Measurements from ENCODE around the gene IQCF2.
"Not testable (repeated sequence)": the region's sequence is repeated elsewhere in the genome, so short reads cannot be mapped to it uniquely, and the experiment has no call there.

IQCF2 gene

GRCh38 chr3:51836606-51837005 lies 24.8 kb upstream of the IQCF2 start:
- H3K27me3 ChIP-seq (ENCODE audit: insufficient read depth, low read depth, severe bottlenecking), result no peaks in the 10 kb centered on the region
- no peak overlapping the region for H3K4me3 ChIP-seq (ENCODE audit: low read depth, low read length)
- no peak for DNase-seq
- H3K9me3 ChIP-seq (ENCODE audit: severe bottlenecking), result no peaks in the 10 kb centered on the region
- TF ChIP-seq, protein P1, sequence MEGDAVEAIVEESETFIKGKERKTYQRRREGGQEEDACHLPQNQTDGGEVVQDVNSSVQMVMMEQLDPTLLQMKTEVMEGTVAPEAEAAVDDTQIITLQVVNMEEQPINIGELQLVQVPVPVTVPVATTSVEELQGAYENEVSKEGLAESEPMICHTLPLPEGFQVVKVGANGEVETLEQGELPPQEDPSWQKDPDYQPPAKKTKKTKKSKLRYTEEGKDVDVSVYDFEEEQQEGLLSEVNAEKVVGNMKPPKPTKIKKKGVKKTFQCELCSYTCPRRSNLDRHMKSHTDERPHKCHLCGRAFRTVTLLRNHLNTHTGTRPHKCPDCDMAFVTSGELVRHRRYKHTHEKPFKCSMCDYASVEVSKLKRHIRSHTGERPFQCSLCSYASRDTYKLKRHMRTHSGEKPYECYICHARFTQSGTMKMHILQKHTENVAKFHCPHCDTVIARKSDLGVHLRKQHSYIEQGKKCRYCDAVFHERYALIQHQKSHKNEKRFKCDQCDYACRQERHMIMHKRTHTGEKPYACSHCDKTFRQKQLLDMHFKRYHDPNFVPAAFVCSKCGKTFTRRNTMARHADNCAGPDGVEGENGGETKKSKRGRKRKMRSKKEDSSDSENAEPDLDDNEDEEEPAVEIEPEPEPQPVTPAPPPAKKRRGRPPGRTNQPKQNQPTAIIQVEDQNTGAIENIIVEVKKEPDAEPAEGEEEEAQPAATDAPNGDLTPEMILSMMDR (IDR thresholded peaks at IDR 0.05; ENCODE audit: low read depth, low read length), result no peak
- H3K36me3 ChIP-seq, result no peaks in the 10 kb centered on the region
- H3K27ac ChIP-seq, result no peak overlapping the region

DNA sequence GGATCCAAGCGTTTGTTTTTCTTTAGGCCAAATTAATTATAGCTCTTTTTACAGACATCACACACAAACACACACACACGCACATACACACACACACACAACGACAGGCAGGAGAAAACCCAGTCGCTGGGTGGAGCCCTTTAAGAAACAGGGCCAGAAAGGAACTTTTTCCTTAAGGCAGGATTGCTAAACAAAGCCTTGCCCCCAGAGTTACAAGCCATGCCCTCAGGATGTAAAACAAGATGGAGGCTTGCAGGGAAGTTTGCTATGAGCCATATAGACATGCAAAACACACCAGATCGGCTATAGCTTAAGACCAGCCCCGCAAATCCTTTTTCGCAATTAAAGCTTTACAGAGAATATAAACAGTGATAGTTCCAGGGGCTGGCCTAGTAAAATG lies 16.3 kb upstream of the IQCF2 start:
- Histone ChIP-seq H3K27ac (no peak overlapping the region), H3K36me3 (no peaks in the 10 kb centered on the region), H3K27me3 (ENCODE audit: insufficient read depth, low read depth, severe bottlenecking) (no peaks in the 10 kb centered on the region), H3K9me3 (ENCODE audit: severe bottlenecking) (peaks cover 6% of the 10 kb centered on the region), H3K4me3 (ENCODE audit: low read depth, low read length) (no peak overlapping the region)
- no peak for DNase-seq
- TF ChIP-seq, protein P1 (IDR thresholded peaks at IDR 0.05; ENCODE audit: low read depth, low read length), result no peak

DNA sequence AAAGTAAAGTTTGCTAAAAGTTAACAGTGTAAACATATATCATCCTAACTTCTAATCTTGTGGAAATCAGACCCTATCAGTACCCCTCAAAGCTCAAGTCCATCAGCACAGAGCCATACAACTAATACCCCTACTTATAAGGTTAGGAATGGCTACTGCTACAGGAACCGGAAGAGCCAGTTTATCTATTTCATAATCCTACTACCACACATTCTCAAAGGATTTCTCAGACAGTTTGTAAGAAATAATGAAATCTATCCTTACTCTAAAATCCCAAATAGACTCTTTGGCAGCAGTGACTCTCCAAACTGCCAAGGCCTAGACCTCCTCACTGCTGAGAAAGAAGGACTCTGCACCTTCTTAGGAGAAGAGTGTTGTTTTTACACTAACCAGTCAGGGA lies 6.0 kb upstream of the IQCF2 start:
- not testable (repeated sequence) for DNase-seq; H3K36me3 ChIP-seq; H3K27ac ChIP-seq; H3K27me3 ChIP-seq (ENCODE audit: insufficient read depth, low read depth, severe bottlenecking); H3K9me3 ChIP-seq (ENCODE audit: severe bottlenecking); H3K4me3 ChIP-seq (ENCODE audit: low read depth, low read length)

DNA sequence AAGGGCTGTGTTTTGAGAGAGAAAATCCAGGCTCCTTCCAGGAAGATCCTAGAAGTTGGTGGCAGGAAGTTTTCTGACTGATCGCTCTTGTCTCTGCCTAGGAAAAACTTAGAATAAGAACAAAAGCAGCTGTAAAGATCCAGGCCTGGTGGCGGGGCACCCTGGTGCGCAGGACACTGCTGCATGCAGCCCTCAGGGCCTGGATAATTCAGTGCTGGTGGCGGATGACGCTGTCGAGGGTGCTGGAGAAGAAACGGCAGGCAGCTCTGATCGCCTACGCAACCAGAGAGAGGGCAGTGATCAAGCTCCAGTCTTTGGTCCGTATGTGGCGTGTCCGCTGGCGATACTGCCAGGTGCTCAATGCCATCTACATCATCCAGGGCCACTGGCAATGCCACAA lies 1.5 kb downstream of the IQCF2 start:
- H3K27ac ChIP-seq, result no peak overlapping the region
- DNase-seq, result no peak
- no peaks in the 10 kb centered on the region for H3K36me3 ChIP-seq
- H3K9me3 ChIP-seq (ENCODE audit: severe bottlenecking), result no peaks in the 10 kb centered on the region
- H3K4me3 ChIP-seq (ENCODE audit: low read depth, low read length), result no peak overlapping the region
- no peaks in the 10 kb centered on the region for H3K27me3 ChIP-seq (ENCODE audit: insufficient read depth, low read depth, severe bottlenecking)
- TF ChIP-seq, protein P1 (IDR thresholded peaks at IDR 0.05; ENCODE audit: low read depth, low read length), result no peak

DNA sequence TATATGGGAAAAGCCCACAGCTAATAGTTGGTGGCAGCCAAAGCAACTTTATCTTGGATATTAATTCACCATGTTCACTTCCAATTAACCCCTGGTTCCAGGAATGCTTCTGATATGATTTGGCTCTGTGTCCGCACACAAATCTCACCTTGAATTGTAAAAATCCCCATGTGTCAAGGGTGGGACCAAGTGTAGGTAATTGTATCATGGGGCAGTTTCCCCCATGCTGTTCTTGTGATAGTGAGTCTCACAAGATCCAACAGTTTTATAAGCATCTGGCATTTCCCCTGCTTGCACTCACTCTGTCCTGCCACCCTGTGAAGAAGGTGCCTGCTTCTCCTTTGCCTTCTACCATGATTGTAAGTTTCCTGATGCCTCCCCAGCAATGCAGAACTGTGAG lies 7.5 kb downstream of the IQCF2 start:
- not testable (repeated sequence) for DNase-seq; H3K27me3 ChIP-seq (ENCODE audit: insufficient read depth, low read depth, severe bottlenecking)

GRCh38 chr3:51869304-51869703 lies 7.9 kb downstream of the IQCF2 start:
- Histone ChIP-seq H3K4me3 (ENCODE audit: low read depth, low read length) (no peak overlapping the region), H3K27ac (no peak overlapping the region), H3K27me3 (ENCODE audit: insufficient read depth, low read depth, severe bottlenecking) (no peaks in the 10 kb centered on the region), H3K9me3 (ENCODE audit: severe bottlenecking) (no peaks in the 10 kb centered on the region), H3K36me3 (no peaks in the 10 kb centered on the region)
- TF ChIP-seq, protein P1 (IDR thresholded peaks at IDR 0.05; ENCODE audit: low read depth, low read length), result no peak
- DNase-seq, result no peak

More for the DNA sequence above, 7.5 kb downstream of the IQCF2 start:
- not testable (repeated sequence) for H3K36me3 ChIP-seq; H3K4me3 ChIP-seq (ENCODE audit: low read depth, low read length); H3K9me3 ChIP-seq (ENCODE audit: severe bottlenecking); H3K27ac ChIP-seq

DNA sequence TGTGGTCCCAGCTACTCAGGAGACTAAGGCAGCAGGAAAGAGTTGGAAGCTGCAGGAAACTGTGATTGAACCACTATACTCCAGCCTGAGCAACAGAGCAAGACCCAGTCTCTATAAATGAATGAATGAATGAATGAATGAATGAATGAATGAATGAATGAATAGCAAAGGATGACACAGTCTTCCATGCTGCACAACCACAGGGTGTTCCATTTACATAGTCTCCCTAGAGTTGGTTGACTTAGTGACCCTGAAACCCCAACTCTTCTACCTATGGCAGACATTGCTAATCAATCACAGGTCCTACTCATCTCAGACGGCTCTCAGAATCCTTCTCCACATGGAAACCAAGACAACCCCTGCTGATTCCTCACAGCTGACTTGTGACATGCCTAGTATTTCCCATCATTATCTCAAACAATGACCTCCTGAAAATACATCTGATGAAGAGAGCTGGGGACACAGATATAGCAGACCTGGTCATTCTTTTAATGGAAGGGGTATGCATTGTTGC lies 11.9 kb downstream of the IQCF2 start:
- TF ChIP-seq, protein P1 (IDR thresholded peaks at IDR 0.05; ENCODE audit: low read depth, low read length), result no peak
- Histone ChIP-seq H3K4me3 (ENCODE audit: low read depth, low read length) (no peak overlapping the region), H3K27ac (no peak overlapping the region), H3K9me3 (ENCODE audit: severe bottlenecking) (no peaks in the 10 kb centered on the region), H3K27me3 (ENCODE audit: insufficient read depth, low read depth, severe bottlenecking) (no peaks in the 10 kb centered on the region), H3K36me3 (no peaks in the 10 kb centered on the region)
- no peak for DNase-seq
